OCI-LY7 (cell line): Measurements from ENCODE around the gene TMEM143. TPM values are rescaled to one million over a fixed set of nuclear protein-coding genes. Genes with fewer than 3 reads are reported as not detected.

ENCODE experiments used
- BruUV-seq: library from RNA; stranded (reverse); fragments of 400-500 nt; replicated peaks from 2 replicates; lab custom pipeline; 2021; lab: Mats Ljungman, UMichigan
- CTCF ChIA-PET: fragments of 300-600 bp; sonication (Branson Sonifier 250); formaldehyde crosslinking; loops from one replicate; lab custom pipeline; 2022; ENCODE audit warnings: antibody characterized with exemption; ENCODE audit not compliant: unreplicated experiment; lab: Charles Lee
- POLR2A ChIA-PET: fragments of 300-600 bp; sonication (Branson Sonifier 250); formaldehyde crosslinking; loops from one replicate; lab custom pipeline; 2022; ENCODE audit warnings: antibody characterized with exemption; lab: Charles Lee
- DNase-seq: peaks from one replicate; pipeline ENCODE4 v3.0.0-alpha.2; 2015; ENCODE audit warnings: low spot score
- H2AFZ ChIP-seq: fragments of 200-600 bp; sonication (generic), shearing (Covaris generic); 2 replicates; pipeline ENCODE4 v1.6.1; 2014; ENCODE audit warnings: mild to moderate bottlenecking, antibody characterized with exemption, low read length, moderate library complexity
- H3K27ac ChIP-seq: fragments of 200-600 bp; sonication (generic); 2 replicates; pipeline ENCODE4 v1.5.1; 2014; ENCODE audit warnings: mixed run types, low read depth, mild to moderate bottlenecking, moderate library complexity, low read length, inconsistent platforms; ENCODE audit not compliant: poor library complexity, severe bottlenecking
- H3K36me3 ChIP-seq: fragments of 200-600 bp; sonication (generic); 2 replicates; pipeline ENCODE4 v1.6.1; 2014; ENCODE audit warnings: mild to moderate bottlenecking, antibody characterized with exemption, low read length, moderate library complexity, mixed read lengths; ENCODE audit not compliant: insufficient read depth
- H3K4me1 ChIP-seq: fragments of 200-600 bp; sonication (generic); 2 replicates; pipeline ENCODE4 v1.5.1; 2014; ENCODE audit warnings: mild to moderate bottlenecking, low read length; ENCODE audit not compliant: insufficient read depth, poor library complexity, severe bottlenecking
- H3K4me2 ChIP-seq: fragments of 200-600 bp; sonication (generic); 2 replicates; pipeline ENCODE4 v1.6.1; 2014; ENCODE audit warnings: mild to moderate bottlenecking, low read length
- H3K4me3 ChIP-seq: fragments of 200-600 bp; sonication (generic); 2 replicates; pipeline ENCODE4 v1.5.1; 2014; ENCODE audit warnings: mild to moderate bottlenecking, low read depth, low read length; ENCODE audit not compliant: poor library complexity, severe bottlenecking
- H3K79me2 ChIP-seq: fragments of 200-600 bp; sonication (generic); 2 replicates; pipeline ENCODE4 v1.6.1; 2016; ENCODE audit warnings: low read depth, mild to moderate bottlenecking, low read length, moderate library complexity, mixed read lengths; ENCODE audit not compliant: insufficient read depth
- H3K9me2 ChIP-seq: fragments of 200-600 bp; sonication (generic); 2 replicates; pipeline ENCODE4 v1.6.1; 2016; ENCODE audit warnings: mild to moderate bottlenecking, low read length, mixed read lengths; ENCODE audit not compliant: insufficient read depth
- H3K9me3 ChIP-seq: fragments of 200-600 bp; sonication (generic); 2 replicates; pipeline ENCODE4 v1.6.1; 2014; ENCODE audit warnings: mild to moderate bottlenecking, mixed run types, low read length, mixed read lengths
- H4K20me1 ChIP-seq: fragments of 200-600 bp; sonication (generic); 2 replicates; pipeline ENCODE4 v1.6.1; 2014; ENCODE audit warnings: mild to moderate bottlenecking, antibody characterized with exemption, low read length, moderate library complexity, mixed read lengths; ENCODE audit not compliant: insufficient read depth
- EZH2phosphoT487 ChIP-seq: fragments of 200-600 bp; sonication (generic); IDR thresholded peaks from 2 replicates; pipeline ENCODE4 v1.6.1; 2018; ENCODE audit warnings: low read depth, borderline replicate concordance, mild to moderate bottlenecking, mixed run types, antibody characterized with exemption, low read length, moderate library complexity, mixed read lengths
- intact Hi-C: fragments of 100-400 bp; cut with micrococcal nuclease; formaldehyde crosslinking; loops from one replicate; pipeline ENCODE4 v1.10.0; 2022; ENCODE audit not compliant: unreplicated experiment
- total RNA-seq, 2 experiments: library from RNA; depleted of rRNA in 1 of 2; stranded (reverse); fragments of >200 nt in 1 of 2; shearing (Covaris generic) in 1 of 2; gene quantifications; 2 replicates each; pipeline ENCODE4 v1.2.3, GENCODE V29; 2014 to 2022
- TF ChIP-seq, protein P1 (sequence below): fragments of 200-600 bp; sonication (generic); conservative IDR thresholded peaks from 2 replicates; pipeline ENCODE4 v1.5.1; 2014; ENCODE audit warnings: mild to moderate bottlenecking, antibody characterized with exemption, low read length, moderate library complexity, mixed read lengths

The TMEM143 gene
- total RNA-seq, 2 experiments from 2014 or later, result 31.1 to 31.4 TPM

DNA sequence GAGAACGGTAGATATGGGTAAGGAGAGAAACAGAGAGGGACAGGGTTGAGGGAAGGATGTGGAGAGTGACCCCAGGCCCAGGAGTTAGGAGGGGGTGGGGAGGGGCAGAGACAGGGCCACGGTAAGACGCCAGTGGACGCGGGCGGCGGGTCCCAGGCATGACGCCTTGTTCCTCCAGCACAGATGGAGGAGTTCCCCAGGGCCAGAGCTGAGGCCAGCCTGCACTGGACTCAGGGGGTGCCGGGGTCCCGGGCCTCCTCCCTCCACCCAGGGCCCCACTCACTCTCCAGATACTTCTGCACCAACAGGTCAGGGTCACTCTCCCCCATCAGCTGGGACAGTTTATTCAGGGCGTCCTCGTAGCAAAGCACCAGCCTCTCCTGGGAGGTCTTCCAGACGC lies 60.4 kb downstream of the TMEM143 start:
- Histone ChIP-seq H3K27ac (no peak overlapping the region), H3K4me2 (no peak overlapping the region), H4K20me1 (no peaks in the 10 kb centered on the region), H3K36me3 (no peaks in the 10 kb centered on the region), H3K79me2 (no peaks in the 10 kb centered on the region), H3K9me3 (no peaks in the 10 kb centered on the region), H3K4me3 (no peak overlapping the region), H2AFZ (no peak overlapping the region), H3K9me2 (no peaks in the 10 kb centered on the region), H3K4me1 (peaks cover 1% of the 10 kb centered on the region)
- no peak for DNase-seq
- no peak for TF ChIP-seq EZH2phosphoT487
- TF ChIP-seq, protein P1, sequence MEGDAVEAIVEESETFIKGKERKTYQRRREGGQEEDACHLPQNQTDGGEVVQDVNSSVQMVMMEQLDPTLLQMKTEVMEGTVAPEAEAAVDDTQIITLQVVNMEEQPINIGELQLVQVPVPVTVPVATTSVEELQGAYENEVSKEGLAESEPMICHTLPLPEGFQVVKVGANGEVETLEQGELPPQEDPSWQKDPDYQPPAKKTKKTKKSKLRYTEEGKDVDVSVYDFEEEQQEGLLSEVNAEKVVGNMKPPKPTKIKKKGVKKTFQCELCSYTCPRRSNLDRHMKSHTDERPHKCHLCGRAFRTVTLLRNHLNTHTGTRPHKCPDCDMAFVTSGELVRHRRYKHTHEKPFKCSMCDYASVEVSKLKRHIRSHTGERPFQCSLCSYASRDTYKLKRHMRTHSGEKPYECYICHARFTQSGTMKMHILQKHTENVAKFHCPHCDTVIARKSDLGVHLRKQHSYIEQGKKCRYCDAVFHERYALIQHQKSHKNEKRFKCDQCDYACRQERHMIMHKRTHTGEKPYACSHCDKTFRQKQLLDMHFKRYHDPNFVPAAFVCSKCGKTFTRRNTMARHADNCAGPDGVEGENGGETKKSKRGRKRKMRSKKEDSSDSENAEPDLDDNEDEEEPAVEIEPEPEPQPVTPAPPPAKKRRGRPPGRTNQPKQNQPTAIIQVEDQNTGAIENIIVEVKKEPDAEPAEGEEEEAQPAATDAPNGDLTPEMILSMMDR, result no peak
- POLR2A ChIA-PET, result no interaction called here
- no TSS peak for BruUV-seq
- CTCF ChIA-PET, result no interaction called here
- intact Hi-C loops, result no loop called here

DNA sequence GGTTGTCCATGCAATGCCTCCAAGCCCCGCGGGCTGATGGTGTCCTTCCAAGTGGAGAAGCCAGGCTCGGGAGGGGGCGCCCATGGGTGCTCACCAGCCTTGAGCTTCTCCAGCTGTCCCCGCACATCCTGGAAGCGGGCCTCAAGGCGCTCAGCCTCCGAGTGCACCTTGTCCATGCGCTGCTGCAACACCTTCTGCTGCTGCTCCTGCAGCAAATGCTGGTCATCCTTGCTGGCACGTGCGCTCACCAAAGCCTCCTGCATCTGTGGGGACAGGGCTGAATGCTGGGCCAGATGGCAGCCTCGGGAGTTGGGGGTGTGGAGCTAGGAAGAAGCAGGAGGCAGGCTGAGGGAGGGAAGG lies 61.2 kb downstream of the TMEM143 start:
- Histone ChIP-seq H3K9me2 (no peaks in the 10 kb centered on the region), H3K36me3 (no peaks in the 10 kb centered on the region), H3K4me2 (no peak overlapping the region), H3K9me3 (no peaks in the 10 kb centered on the region), H3K79me2 (no peaks in the 10 kb centered on the region), H4K20me1 (no peaks in the 10 kb centered on the region), H3K4me1 (no peaks in the 10 kb centered on the region), H3K27ac (no peak overlapping the region), H3K4me3 (no peak overlapping the region), H2AFZ (no peak overlapping the region)
- ChIA-PET CTCF (no interaction called here), POLR2A (no interaction called here)
- intact Hi-C loops, result no loop called here
- TF ChIP-seq, protein P1, result no peak
- no TSS peak for BruUV-seq
- no peak for DNase-seq

DNA sequence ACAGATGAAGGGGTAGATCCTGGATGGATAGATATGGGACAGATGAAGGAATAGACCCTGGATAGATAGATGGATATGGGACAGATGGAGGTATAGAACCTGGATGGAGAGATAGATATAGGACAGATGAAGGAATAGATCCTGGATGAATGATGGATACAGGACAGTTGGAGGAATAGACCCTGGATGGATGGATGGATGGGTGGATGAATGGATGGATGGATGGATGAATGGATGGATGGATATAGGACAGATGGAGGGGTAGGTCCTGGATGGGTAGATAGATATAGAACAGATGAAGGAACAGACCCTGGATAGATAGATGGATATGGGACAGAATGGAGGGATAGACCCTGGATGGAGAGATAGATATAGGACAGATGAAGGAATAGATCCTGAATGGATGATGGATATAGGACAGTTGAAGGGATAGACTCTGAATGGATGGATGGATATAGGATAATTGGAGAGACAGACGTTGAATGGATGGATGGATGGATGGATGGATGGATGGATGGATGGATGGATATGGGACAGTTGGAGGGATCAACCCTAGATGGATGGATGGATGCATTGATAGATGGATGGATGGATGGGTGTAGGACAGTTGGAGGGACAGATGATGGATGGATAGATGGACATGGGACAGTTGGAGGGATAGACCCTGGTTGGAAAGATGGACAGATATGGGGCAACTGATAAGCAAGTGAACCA lies 61.7 kb downstream of the TMEM143 start:
- CTCF ChIA-PET, result no interaction called here
- Histone ChIP-seq H3K4me3 (no peak overlapping the region), H3K9me2 (no peaks in the 10 kb centered on the region), H3K4me1 (no peaks in the 10 kb centered on the region), H3K27ac (no peak overlapping the region), H3K36me3 (no peaks in the 10 kb centered on the region), H2AFZ (no peak overlapping the region), H3K4me2 (no peak overlapping the region), H3K79me2 (no peaks in the 10 kb centered on the region), H3K9me3 (no peaks in the 10 kb centered on the region), H4K20me1 (no peaks in the 10 kb centered on the region)
- DNase-seq, result no peak
- POLR2A ChIA-PET, result no interaction called here
- intact Hi-C loops, result no loop called here
- TF ChIP-seq, protein P1, result no peak
- TF ChIP-seq EZH2phosphoT487, result no peak
- no TSS peak for BruUV-seq
